ENCODE measurements around the gene TCF25. TPM values are rescaled to one million over a fixed set of nuclear protein-coding genes. Genes with fewer than 3 reads are reported as not detected.
"Not testable (repeated sequence)": the region's sequence is repeated elsewhere in the genome, so short reads cannot be mapped to it uniquely, and the experiment has no call there.

The TCF25 gene
- polyA plus RNA-seq, 3 donors, result 138 to 168 (median 157) TPM

GRCh38 chr16:89915303-89916232 is 42.2 kb downstream of the TCF25 start:
- no peak for DNase-seq

GRCh38 chr16:89917773-89918452 is 44.5 kb downstream of the TCF25 start:
- peak; percentile 42 for DNase-seq

- DNase-seq, result peak; percentile 40
These were observed 45.3 kb downstream of the TCF25 start, which contains the start of gene MC1R for GRCh38 chr16:89918453-89919347. Gene MC1R, plus strand, starts transcription at chr16:89918862. Its CDS starts 397 bp downstream, at chr16:89919259.

- no peak for DNase-seq
These were observed 46.4 kb downstream of the TCF25 start for GRCh38 chr16:89919535-89920406.

- DNase-seq, result no peak
These were observed 47.3 kb downstream of the TCF25 start for GRCh38 chr16:89920723-89921122.

GRCh38 chr16:89921131-89921701 is 47.8 kb downstream of the TCF25 start:
- no peak for DNase-seq

- peak; percentile 60 for DNase-seq
These were observed 48.5 kb downstream of the TCF25 start for GRCh38 chr16:89921702-89922476.

GRCh38 chr16:89922477-89922883 is 49.1 kb downstream of the TCF25 start:
- peak; percentile 65 for DNase-seq

- peak; percentile 66 for DNase-seq
These were observed 49.7 kb downstream of the TCF25 start, which contains the start of gene TUBB3 for GRCh38 chr16:89922884-89923639. Gene TUBB3, plus strand, starts transcription at chr16:89923342. Its CDS starts 60 bp downstream, at chr16:89923402.

GRCh38 chr16:89923640-89924296 is 50.4 kb downstream of the TCF25 start:
- peak; percentile 12 for DNase-seq

- peak; percentile 64 for DNase-seq
These were observed 51.0 kb downstream of the TCF25 start for GRCh38 chr16:89924297-89924924.

GRCh38 chr16:89924925-89925307 is 51.5 kb downstream of the TCF25 start:
- DNase-seq, result no peak

- peak; percentile 8 for DNase-seq
These were observed 52.2 kb downstream of the TCF25 start for GRCh38 chr16:89925596-89926079.

- DNase-seq, result no peak
These were observed 58.0 kb downstream of the TCF25 start for GRCh38 chr16:89931305-89931896.

- DNase-seq, result no peak
These were observed 58.6 kb downstream of the TCF25 start for GRCh38 chr16:89931964-89932363.

GRCh38 chr16:89934019-89934418 is 60.6 kb downstream of the TCF25 start:
- not testable (repeated sequence) for DNase-seq
